Glomerular endothelial cell (primary cell): ENCODE measurements around the gene PDK1. TPM values are rescaled to one million over a fixed set of nuclear protein-coding genes. Genes with fewer than 3 reads are reported as not detected.
"Not testable (repeated sequence)": the region's sequence is repeated elsewhere in the genome, so short reads cannot be mapped to it uniquely, and the experiment has no call there.

Source experiments
- DNase-seq: peaks from one replicate; pipeline ENCODE4 v3.0.0-alpha.2; 2011; ENCODE audit warnings: low read depth, low spot score; ENCODE audit errors: extremely low read depth
- total RNA-seq: library from RNA; depleted of rRNA; stranded (reverse); fragments of >200 nt; gene quantifications from 2 replicates; pipeline ENCODE4 v1.2.3, GENCODE V29; 2015

PDK1 gene
- total RNA-seq, 1 donor from 2014 or later = 10.0 TPM

GRCh38 chr2:172551271-172551670, 4.6 kb upstream of the PDK1 start:
- DNase-seq = no peak

GRCh38 chr2:172552547-172553291, 3.2 kb upstream of the PDK1 start:
- no peak for DNase-seq

DNA sequence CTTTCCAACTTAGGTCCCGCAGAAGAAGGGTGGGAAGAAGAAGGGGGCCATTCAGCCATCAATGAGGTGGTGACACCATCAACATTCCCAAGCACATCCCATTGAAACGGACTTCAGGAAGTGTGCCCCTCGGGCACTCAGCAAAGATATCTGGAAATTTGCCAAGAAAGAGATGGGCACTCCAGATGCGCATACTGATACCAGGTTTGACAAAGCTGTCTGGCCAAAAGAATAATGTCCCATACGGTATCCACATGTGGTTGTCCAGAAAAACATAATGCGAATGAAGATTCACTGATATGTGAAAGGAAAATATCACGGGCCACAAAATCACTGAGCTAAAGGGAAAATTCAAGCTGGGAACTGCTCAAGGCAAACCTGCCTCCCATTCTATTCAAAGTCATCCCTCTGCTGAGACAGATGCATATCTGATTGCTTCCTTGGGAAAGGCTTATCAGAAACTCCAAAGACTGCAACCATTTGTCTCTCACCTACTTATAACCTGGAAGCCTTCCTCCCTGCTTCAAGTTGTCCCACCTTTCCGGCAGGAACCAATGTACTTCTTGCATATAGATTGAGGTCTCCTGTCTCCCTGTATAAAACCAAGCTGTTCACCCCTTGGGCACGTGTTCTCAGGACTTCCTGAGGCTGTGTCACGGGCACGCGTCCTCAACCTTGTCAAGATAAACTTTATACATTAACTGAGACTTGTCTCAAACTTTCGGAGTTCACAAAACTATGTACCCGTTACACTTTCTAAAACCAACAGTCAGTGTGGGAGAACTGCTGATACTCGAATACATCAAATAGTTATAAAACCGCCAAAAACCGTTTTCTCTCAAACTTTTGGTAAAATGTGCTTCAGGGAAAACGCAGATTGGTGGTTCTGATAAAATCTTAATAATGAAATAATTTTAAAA, 1.3 kb upstream of the PDK1 start:
- no peak for DNase-seq

- DNase-seq = no peak
Measured at GRCh38 chr2:172555272-172555521, 693 bp upstream of the PDK1 start.

DNA sequence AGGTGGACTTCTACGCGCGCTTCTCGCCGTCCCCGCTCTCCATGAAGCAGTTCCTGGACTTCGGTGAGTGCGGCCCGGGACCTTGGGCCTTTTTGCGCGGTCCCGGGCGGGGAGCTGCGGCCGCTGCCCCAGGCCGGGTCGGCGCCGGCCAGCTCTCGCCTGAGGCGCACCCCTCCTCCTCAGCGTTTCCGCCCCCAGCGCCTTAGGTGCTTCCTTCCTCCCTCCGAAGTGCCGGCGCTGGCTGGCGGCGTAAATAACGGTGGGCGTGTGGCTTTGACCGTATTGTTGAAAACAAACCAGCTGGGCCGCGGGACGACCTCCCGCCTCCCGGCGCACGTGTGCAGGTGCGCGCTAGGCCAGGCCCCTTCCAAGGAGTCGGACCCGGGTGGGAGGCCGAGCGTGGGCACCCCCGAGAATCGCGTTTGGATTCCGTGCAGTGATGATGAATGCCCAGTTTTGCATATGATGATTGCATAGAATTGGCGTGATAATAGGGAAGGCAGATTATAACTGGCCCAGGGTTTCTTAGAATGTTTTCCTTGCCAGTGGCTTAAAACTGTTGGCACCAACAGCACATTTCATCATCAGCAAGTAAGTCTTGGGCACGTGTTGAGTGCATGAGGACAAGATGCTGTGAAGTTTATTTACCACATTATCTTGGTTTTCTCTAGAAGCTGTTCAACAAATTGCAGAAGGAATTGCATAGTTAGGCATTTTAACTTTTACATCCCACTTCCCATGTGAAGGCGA, 569 bp downstream of the PDK1 start:
- no peak for DNase-seq

DNA sequence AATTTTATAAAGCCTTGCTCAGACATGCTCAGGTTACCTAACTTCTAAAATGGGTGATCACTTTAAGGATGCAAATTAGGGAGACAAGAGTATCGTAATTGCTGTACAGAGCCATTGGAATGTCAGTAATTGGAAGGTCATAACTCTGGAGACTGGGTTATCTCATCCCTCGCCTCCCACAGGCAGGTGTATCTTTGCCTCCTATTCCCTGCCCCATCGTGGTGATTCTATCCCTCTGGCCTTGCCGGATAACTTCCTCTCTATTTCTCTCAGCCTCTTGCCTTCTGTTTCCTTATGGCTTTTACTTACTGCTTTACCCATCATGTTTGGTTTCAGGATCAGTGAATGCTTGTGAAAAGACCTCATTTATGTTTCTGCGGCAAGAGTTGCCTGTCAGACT, 2.5 kb downstream of the PDK1 start:
- DNase-seq = no peak

GRCh38 chr2:172560721-172561120, 4.8 kb downstream of the PDK1 start:
- DNase-seq = no peak

DNA sequence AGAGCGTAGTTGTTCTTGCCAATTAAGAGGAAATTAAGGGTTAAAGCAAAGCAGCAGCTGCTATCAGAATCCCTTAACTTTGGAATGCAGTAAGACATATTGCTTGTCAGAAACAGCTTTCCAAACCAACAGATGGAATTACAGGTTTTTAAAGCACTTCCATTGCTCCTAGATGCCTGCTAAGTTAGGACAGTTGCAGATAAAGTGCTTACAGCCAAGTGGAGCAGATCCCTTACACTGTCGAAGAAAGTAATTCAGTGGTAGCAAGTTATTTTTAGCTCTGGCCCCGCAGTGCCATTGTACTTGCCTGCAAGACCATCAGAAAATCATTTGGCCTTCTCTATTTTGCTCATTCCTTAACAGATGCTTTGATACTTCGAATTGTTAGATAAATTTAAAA, 5.4 kb downstream of the PDK1 start:
- no peak for DNase-seq

GRCh38 chr2:172562298-172562697, 6.4 kb downstream of the PDK1 start:
- DNase-seq = no peak

- no peak for DNase-seq
Measured at GRCh38 chr2:172564376-172564775, 8.5 kb downstream of the PDK1 start.

DNA sequence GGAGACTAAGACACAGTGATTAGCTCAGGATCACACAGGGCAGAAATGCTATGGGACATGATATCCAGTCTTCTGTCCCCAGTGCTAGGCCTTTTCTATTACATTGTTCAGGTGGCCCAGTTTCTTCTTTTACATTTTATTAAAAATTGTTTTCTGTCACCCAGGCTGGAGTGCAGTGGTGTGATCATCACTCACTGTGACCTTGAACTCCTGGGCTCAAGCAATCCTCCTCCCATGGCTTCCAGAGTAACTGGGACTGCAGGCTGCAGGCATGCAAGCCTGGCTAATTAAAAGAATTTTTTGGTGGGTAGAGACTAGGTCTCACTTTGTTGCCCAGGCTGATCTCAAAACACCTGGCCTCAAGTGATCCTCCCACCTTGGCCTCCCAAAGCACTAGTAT, 15.4 kb downstream of the PDK1 start:
- no peak for DNase-seq

DNA sequence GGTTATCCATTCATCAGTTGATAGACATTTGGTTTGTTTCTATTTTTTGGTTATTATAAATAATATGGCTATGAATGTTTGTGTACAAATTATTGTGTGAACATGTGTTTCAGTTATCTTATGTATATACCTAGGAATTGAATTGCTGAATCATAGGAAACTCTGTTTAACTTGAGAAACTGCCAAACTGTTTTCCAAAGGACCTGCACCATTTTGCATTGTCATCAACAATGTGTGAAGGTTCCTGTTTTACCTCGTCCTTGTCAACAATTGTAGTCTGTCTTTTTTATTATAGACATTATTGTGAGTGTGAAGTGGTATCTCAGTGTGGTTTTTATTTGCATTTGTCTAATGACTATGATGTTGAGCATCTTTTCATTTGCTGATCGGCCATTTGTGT, 17.1 kb downstream of the PDK1 start:
- no peak for DNase-seq

GRCh38 chr2:172574965-172575364, 19.1 kb downstream of the PDK1 start:
- DNase-seq = no peak

DNA sequence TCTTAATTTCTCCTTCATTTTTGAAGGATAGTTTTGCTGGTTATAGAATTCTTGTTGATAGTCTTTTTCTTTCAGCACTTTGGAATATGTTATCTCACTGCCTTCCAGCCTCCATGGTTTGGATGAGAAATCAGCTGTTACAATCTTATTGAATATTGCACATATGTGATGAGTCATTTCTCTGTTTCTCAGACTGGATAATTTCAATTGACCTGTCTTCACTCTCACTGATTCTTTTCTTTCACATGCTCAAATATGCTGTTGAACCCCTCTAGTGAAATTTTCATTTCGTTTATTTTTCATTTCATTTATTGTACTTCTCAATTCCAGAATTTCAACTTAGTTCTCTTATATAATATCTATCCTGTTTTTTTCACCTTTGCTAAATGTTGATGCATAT, 22.2 kb downstream of the PDK1 start:
- DNase-seq = no peak

DNA sequence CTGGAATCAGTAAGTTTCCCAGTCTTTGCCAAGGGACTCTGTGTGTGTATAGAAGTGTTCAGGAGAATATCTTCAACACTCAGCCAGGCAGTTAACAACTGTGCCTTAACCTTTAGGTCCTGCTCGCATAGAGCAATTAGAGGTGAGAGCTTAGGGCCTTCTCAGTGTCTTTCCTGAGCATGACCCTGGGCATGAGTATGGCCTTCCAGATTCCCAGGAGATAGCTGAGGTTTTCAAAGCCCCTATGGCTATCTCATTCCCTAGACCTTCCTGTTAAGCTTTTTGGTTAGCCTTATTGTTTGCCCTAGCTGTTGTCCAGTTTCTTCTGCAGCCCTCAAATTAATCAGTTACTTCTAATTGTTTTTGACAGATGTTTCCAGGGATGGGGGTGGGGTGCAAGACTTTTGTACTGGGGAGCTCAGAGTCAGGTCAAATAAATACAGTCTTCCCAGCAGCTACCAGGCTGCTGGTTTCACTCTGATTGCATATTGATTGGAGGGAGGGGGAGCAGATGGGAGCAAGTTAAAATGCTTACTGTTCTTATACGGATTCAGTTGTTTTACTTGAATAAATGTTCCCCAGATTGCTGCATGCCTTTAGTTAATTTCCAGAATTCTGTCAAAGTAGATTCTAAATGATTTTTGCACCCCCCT, 23.1 kb downstream of the PDK1 start:
- DNase-seq = no peak

GRCh38 chr2:172580544-172580943, 24.7 kb downstream of the PDK1 start:
- DNase-seq = no peak

DNA sequence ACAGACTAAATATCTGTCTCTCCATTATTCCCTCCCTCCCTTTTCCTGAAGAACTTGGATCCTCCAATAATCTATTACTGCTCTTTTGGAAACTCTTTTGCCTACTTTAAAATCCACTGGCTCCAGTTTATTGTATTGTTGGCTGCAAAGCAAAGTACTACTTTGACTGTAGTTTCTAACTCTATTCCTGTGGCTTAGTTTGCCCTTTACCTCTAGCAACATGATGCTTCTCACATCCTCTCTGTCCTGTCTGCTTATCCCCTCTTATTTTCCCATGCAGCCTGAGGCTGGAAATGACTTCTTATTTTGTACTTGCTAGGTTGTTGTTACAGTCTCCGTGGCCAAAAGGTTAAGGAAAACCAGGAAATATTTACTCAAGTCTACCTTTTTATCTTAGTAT, 26.8 kb downstream of the PDK1 start:
- DNase-seq = no peak

- no peak for DNase-seq
Measured at GRCh38 chr2:172586245-172586891, 30.5 kb downstream of the PDK1 start.

DNA sequence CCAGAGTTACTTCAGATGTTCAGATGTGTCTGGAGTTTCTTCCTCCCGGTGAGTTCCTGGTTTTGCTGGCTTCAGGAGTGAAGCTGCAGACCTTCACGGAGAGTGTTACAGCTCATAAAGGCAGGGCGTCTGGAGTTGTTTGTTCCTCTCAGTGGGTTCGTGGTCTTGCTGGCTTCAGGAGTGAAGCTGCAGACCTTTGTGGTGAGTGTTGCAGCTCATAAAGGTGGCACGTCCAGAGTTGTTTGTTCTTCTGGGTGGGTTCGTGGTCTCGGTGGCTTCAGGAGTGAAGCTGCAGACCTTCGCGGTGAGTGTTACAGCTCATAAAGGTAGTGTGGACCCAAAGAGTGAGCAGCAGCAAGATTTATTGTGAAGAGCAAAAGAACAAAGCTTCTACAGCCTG, 31.3 kb downstream of the PDK1 start:
- DNase-seq = not testable (repeated sequence)

DNA sequence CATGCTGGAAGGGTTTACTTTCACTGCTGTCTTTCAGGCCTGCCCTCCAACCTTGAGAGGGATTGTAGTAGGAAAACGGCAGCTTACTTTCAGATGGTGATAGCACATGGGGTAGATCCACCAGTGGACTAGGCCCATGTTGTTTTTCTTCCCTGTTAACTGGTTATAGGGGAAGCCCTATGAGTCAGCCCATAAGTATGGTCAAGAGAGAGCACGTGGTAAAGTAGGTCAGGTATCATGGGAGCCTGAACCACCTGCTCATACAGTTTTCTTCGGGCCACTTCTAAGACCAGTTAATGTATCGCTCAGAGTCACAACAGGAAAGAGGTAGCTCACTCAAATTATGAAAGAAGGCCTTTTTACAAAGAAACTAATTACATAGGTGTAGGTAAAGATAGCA, 33.0 kb downstream of the PDK1 start:
- no peak for DNase-seq

GRCh38 chr2:172591386-172591785, 35.5 kb downstream of the PDK1 start:
- not testable (repeated sequence) for DNase-seq
